Measurements from ENCODE around the gene ARRB2. TPM values are rescaled to one million over a fixed set of nuclear protein-coding genes. Genes with fewer than 3 reads are reported as not detected.
"Not testable (repeated sequence)": the region's sequence is repeated elsewhere in the genome, so short reads cannot be mapped to it uniquely, and the experiment has no call there.

ARRB2 gene
- total RNA-seq, 1 donor from 2014 or later = 7.7 TPM

DNA sequence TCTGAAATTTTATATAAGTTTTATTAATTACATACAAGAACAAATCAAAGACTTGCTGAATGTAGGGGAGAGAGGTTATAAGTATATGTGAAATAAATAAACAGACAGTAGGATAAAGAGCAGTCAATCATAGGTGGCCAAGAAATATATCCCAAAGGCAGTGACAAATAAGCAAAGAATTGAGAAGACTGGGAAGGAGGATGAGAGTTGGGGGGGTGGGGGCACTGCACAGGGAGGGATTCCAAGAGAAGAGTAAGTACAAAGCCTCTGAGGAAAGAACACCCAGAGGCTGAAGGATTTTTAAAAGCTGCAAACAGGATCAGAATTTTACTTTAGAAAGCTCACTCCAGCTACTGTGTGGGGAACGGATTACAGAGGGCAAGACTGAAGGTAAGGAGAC lies 9.3 kb upstream of the ARRB2 start:
- no peak for DNase-seq (ENCODE audit: low read depth, low spot score)

GRCh38 chr17:4703330-4703691 lies 7.1 kb upstream of the ARRB2 start:
- DNase-seq (ENCODE audit: low read depth, low spot score) = no peak

DNA sequence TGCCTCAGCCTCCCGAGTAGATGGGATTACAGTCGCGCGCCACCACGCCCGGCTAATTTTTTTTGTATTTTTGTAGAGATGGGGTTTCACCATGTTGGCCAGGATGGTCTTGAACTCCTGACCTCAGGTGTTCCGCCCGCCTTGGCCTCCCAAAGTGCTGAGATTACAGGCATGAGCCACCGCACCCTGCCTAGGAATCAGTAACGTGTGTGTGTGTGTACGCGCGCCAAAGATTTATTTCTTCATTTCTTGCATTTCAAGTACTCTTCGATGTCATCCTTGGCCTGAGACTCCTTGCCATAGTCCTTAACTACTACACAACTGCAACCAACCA lies 5.9 kb upstream of the ARRB2 start:
- not testable (repeated sequence) for DNase-seq (ENCODE audit: low read depth, low spot score)

GRCh38 chr17:4704991-4705390 lies 5.4 kb upstream of the ARRB2 start:
- DNase-seq (ENCODE audit: low read depth, low spot score) = no peak

DNA sequence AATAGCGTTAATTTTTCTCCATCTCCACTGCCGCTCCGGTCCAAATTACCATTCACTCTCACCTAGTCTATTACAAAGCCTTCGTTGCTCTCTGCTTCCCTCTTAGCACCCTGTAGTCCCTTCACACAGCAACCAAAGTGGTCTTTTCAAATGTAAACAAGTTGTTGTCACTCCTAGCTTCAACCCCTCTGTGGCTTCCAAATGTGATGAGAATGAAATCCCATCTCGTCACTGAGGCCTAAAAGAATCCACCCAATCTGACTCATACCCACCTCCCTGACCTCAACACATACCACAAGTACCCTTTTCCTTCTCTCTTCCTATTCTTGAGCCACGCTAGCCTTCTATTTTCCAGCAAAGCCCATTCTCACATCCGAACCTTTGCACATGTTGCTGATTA lies 4.3 kb upstream of the ARRB2 start:
- no peak for DNase-seq (ENCODE audit: low read depth, low spot score)

GRCh38 chr17:4708436-4708835 lies 2.0 kb upstream of the ARRB2 start:
- no peak for DNase-seq (ENCODE audit: low read depth, low spot score)

- no peak for DNase-seq (ENCODE audit: low read depth, low spot score)
Measured at GRCh38 chr17:4710693-4711634, 532 bp downstream of the ARRB2 start.

- DNase-seq (ENCODE audit: low read depth, low spot score) = no peak
Measured at GRCh38 chr17:4711661-4712181, 1.3 kb downstream of the ARRB2 start.

- DNase-seq (ENCODE audit: low read depth, low spot score) = no peak
Measured at GRCh38 chr17:4712526-4712925, 2.1 kb downstream of the ARRB2 start.

GRCh38 chr17:4714340-4715062 lies 4.1 kb downstream of the ARRB2 start:
- DNase-seq (ENCODE audit: low read depth, low spot score) = not testable (repeated sequence)

DNA sequence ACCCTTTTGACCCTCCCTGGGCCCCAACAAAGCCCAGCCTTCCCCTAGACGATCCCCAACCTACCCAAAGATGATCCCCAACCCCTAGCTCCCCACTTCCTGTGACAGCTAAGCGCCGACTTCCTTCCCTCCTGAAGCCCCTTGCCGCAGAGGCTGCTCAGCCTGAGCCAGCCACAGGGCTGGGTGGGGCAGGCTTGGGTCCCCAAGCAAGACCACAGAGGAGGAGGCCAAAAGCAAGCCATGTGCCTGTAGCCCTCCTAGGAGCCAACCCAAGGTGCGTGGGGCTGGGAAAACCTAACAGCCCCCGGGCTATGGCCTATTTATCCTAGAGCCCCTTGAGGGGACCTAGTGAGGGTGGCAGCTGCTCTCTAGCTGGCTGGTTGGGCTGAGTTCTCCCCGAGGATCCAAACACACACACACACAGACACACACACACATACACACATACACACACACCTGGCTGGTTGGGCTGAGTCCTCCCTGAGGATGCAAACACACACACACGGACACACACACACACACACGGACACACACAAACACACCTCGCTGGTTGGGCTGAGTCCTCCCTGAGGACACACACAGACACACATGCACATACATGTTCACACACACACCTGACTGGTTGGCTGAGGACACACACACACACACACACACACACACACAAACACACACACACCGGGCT lies 4.8 kb downstream of the ARRB2 start:
- DNase-seq (ENCODE audit: low read depth, low spot score) = no peak

DNA sequence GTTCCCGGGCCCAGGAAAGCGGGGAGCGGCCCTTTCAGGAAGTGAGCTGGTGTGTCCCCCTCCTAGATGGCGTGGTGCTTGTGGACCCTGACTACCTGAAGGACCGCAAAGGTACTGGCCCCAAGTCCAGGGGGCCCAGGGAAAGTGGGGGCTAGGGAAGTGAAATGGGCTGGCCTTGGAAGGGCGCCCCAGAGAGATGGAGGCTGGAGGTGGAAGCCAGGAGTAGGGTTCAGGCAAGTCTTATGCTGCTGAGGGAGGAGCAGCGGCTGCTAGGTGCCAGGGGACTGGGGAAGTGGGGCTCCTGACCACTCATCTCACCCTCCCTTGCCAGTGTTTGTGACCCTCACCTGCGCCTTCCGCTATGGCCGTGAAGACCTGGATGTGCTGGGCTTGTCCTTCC lies 5.6 kb downstream of the ARRB2 start:
- no peak for DNase-seq (ENCODE audit: low read depth, low spot score)

DNA sequence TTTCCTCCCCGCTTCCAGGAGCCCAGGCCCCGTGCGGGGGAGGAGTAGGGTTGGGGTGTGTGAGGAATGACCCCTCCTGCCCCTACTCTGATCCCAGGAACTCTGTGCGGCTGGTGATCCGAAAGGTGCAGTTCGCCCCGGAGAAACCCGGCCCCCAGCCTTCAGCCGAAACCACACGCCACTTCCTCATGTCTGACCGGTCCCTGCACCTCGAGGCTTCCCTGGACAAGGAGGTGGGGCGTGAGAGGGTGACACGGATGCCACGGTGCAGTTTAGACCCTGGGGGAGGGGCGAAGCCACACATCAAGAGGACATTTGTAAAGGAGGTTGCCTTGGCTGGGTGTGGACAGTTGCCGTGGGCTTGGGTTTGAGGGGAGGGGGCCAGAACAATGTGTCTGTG lies 7.4 kb downstream of the ARRB2 start:
- no peak for DNase-seq (ENCODE audit: low read depth, low spot score)

DNA sequence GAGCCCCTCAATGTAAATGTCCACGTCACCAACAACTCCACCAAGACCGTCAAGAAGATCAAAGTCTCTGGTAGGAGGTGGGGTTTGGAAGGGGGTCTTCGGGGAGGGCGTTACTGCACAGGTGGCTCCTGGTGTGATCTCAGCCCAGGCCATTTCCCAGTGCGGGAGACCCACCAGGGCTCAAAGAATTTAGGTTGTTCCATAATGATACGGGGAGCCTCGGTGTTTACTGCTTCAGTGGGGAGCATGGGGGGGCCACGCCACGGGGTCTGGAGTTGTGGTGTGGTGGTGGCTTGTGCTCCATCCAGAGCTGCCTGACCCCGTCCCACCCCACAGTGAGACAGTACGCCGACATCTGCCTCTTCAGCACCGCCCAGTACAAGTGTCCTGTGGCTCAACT lies 7.8 kb downstream of the ARRB2 start:
- no peak for DNase-seq (ENCODE audit: low read depth, low spot score)

DNA sequence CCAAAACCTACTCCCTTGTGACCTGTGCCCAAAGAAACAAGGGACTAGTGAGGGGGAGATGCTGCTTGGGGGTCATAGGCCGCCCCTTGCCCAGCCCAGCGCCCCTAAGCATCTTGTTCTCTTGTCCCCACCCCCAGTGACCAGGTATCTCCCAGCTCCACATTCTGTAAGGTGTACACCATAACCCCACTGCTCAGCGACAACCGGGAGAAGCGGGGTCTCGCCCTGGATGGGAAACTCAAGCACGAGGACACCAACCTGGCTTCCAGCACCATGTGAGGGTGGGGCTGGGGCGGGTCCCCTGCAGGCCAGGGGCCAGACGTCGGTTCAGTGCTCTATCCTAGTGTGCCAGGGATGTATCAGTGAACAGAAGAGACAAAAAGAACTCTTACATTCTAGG lies 8.7 kb downstream of the ARRB2 start:
- no peak for DNase-seq (ENCODE audit: low read depth, low spot score)

- DNase-seq (ENCODE audit: low read depth, low spot score) = no peak
Measured at GRCh38 chr17:4719684-4720221, 9.3 kb downstream of the ARRB2 start.

GRCh38 chr17:4720787-4721186 lies 10.4 kb downstream of the ARRB2 start:
- no peak for DNase-seq (ENCODE audit: low read depth, low spot score)

- DNase-seq (ENCODE audit: low read depth, low spot score) = no peak
Measured at GRCh38 chr17:4721203-4722135, 11.0 kb downstream of the ARRB2 start.

DNA sequence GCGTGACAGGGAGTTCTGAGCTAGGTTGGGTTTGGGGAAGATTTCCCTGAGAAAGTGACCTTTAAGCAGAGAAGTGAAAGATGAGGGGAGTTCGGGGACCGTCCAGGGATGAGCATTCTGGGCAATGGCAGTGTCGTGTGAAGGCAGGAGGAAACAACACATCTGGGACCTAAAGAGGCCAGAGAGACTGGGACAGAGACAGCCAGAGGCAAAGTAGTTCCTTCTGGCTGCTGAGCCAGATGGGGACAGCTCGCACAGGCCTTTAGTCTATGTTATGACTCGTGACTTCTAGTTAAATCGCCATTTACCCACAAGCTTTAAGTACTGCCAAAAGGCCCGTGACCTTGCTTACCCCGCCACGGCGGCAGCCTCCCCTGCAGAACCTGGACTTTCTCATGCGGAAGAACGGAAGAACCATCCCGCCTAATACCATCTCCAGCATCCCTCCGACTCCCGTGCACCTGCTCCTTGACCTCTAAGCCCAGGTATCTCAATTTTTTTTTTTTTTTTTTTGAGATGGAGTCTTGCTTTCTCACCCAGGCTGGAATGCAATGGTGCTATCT lies 12.3 kb downstream of the ARRB2 start:
- no peak for DNase-seq (ENCODE audit: low read depth, low spot score)

DNA sequence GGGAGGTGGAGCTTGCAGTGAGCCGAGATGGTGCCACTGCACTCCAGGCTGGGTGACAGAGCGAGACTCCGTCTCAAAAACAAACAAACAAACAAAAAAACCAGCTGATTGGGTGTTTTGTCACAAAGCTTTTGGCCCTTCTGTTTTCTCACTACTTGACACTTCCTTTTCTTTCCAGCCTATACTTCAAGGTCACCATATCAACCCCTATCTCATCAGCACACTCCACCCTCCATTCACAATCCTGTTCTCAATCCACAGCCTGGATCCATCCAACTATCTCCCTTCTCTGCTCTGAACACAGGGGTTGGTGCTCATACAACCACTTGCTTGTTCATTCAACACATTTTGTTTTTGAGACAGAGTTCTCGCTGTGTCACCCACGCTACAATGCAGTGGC lies 14.2 kb downstream of the ARRB2 start:
- no peak for DNase-seq (ENCODE audit: low read depth, low spot score)

Data from pulmonary artery endothelial cell (primary cell).